ENCODE measurements around the gene MRFAP1. TPM values are rescaled to one million over a fixed set of nuclear protein-coding genes. Genes with fewer than 3 reads are reported as not detected.
"Not testable (repeated sequence)": the region's sequence is repeated elsewhere in the genome, so short reads cannot be mapped to it uniquely, and the experiment has no call there.

The MRFAP1 gene
- total RNA-seq, 1 donor from 2014 or later, result 85.1 TPM

DNA sequence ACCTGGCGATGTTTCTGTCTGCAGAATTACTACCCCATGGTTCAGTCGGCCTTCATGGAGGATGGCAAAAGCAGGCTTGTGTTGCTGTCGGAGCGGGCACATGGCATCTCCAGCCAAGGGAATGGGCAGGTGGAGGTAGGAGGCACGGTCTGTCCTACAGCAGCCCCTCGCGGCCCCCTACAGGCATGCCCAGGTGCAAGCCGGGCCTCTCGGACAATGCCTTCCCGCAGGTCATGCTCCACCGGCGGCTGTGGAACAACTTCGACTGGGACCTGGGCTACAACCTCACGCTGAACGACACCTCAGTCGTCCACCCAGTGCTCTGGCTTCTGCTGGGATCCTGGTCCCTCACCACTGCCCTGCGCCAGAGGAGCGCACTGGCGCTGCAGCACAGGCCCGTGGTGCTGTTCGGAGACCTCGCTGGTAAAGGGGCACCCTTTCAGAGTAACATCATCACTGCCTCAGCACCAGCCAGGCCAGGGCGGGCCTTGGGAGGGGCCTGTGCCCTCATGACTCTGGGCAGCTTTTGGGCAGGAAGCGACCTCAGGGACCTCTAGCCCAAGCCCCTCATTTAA is 29.5 kb upstream of the MRFAP1 start:
- no peak for DNase-seq (ENCODE audit: low read depth in 2 of 2)

GRCh38 chr4:6612961-6613675 is 27.4 kb upstream of the MRFAP1 start:
- no peak for DNase-seq (ENCODE audit: low read depth in 2 of 2)

GRCh38 chr4:6613676-6614651 is 26.5 kb upstream of the MRFAP1 start:
- DNase-seq (ENCODE audit: low read depth in 2 of 2), result no peak

- no peak for DNase-seq (ENCODE audit: low read depth in 2 of 2)
These were observed 25.7 kb upstream of the MRFAP1 start for GRCh38 chr4:6614701-6615230.

- no peak for DNase-seq (ENCODE audit: low read depth in 2 of 2)
These were observed 24.1 kb upstream of the MRFAP1 start for GRCh38 chr4:6616087-6616995.

DNA sequence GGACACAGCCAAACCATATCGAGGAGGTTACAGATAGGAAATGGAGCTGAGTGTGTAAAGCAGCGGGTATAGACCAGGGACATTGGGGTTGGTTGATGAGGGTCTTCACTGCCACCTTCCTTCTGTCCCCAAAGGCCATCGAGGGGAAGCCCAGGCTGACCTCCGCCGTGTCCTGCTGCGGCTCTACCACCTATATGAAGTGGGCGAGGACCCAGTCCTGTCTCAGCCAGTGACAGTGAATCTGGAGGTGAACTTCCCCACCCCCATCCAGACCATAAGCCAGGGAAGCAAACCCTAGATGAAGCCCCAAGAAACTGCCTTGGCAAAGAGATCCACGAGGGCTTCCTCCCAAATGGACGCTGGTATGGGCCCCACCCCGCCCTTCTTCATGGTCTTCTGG is 23.2 kb upstream of the MRFAP1 start:
- DNase-seq (ENCODE audit: low read depth in 2 of 2), result no peak

GRCh38 chr4:6618386-6619115 is 21.9 kb upstream of the MRFAP1 start:
- DNase-seq (ENCODE audit: low read depth in 2 of 2), result no peak

DNA sequence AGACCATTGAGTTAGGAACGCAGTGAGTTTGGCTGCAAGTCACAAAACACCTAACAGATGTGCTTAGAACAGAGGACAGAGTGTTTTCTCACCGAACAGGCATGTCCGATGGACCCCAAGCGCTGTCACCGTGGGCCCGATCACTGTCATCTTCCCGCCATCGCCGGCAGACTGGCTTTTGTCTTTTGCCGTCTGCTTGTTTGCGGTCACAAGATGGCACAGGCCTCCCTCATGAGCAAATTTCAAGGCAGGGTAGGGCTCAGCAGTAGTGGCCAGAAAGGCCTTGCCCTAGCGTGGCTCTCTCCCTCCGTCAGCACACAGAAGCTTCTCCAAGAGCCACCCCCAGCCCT is 21.4 kb upstream of the MRFAP1 start:
- DNase-seq (ENCODE audit: low read depth in 2 of 2), result no peak

- DNase-seq (ENCODE audit: low read depth in 2 of 2), result no peak
These were observed 20.8 kb upstream of the MRFAP1 start for GRCh38 chr4:6619466-6620255.

- no peak for DNase-seq (ENCODE audit: low read depth in 2 of 2)
These were observed 20.2 kb upstream of the MRFAP1 start for GRCh38 chr4:6620296-6620695.

GRCh38 chr4:6620891-6621555 is 19.5 kb upstream of the MRFAP1 start:
- no peak for DNase-seq (ENCODE audit: low read depth in 2 of 2)

DNA sequence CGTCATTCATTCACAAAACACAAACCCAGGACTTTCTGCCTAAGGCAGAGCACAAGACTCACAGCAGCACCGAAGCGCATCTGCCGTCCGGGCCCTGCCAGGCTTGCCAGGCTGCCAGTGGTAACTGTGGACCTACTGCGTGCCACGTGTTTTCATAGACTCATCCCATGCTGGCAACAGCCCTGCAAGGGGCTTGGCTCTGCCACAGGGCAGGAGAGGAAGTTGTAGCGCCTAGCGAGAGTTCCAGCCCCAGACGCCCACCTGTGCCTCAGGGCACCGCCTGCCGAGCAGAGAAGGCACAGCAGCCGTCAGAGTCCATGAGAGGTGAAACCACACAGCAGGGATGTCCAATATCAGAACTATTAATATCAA is 18.9 kb upstream of the MRFAP1 start:
- DNase-seq (ENCODE audit: low read depth in 2 of 2), result no peak

DNA sequence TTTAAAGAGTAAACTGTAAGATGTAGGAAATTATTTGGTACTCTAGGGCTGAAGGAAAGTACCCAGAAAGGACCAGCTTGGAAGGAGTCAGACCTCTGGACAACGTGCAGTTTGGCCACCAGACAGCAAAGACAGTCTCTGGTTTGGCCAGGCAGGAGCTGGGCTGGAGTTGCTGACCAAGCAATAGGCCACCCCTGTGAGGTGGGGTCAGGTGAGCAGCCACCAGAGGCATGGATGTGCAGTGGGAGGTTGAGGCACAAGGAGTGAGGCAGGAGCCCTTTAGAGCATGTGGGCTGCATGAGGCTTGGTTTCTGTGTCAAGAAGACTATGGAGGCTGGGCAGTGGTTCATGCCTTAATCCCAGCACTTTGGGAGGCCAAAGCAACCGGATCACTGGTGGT is 17.7 kb upstream of the MRFAP1 start:
- DNase-seq (ENCODE audit: low read depth in 2 of 2), result no peak

DNA sequence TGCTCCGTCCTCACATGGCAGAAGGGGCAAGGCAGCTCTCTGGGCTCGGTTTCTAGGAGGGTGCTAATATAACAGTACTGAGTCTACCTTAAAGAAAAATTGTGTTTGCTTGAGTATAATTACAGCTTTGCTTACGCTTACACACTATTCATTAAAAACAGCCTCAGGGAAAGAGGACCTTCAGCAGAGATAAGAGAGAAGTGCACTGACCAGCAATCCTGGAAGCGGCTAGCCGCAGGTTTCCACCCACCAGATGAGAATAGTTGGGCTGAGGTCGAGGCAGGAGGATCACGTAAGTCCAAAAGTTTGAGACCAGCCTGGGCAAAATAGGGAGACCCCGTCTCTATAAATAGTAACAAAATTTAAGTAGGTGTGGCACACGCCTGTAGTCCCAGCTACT is 15.2 kb upstream of the MRFAP1 start:
- DNase-seq (ENCODE audit: low read depth in 2 of 2), result no peak

DNA sequence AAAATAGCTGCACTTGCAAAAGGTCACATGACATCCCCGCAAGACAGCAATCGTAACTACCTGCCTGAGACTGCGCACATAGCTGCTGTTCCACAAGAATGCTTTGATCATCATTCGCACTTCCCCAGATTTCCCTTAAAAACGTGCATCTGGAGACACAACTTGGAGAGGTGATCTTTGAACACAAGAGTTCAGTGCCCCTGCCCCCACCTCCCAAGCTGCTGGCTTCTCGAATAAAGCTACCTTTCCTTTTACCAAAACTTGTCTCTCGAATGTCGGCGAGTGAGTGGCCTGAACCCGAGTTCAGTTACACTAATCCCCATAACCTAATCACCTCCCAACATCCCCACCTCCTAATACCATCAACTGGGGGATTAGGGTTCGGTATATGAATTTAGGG is 14.4 kb upstream of the MRFAP1 start:
- DNase-seq (ENCODE audit: low read depth in 2 of 2), result no peak

GRCh38 chr4:6627832-6628231 is 12.7 kb upstream of the MRFAP1 start:
- DNase-seq (ENCODE audit: low read depth in 2 of 2), result no peak

- DNase-seq (ENCODE audit: low read depth in 2 of 2), result not testable (repeated sequence)
These were observed 12.0 kb upstream of the MRFAP1 start for GRCh38 chr4:6628484-6628883.

- no peak for DNase-seq (ENCODE audit: low read depth in 2 of 2)
These were observed 8.4 kb upstream of the MRFAP1 start for GRCh38 chr4:6632125-6632524.

Measured in dermis microvascular lymphatic vessel endothelial cell (primary cell).